Measurements from ENCODE around the gene ELOVL1.

- TF ChIP-seq CTCF (IDR thresholded peaks at IDR 0.05) (no peak), EP300 (IDR thresholded peaks at IDR 0.05) (no peak)
These were observed 48.1 kb upstream of the ELOVL1 start for GRCh38 chr1:43415901-43416300.

Measured in esophagus muscularis mucosa (tissue), 3 donors.